Smooth muscle cell of the brain vasculature (primary cell): ENCODE data around the gene TWSG1.
"Not testable (repeated sequence)": the region's sequence is repeated elsewhere in the genome, so short reads cannot be mapped to it uniquely, and the experiment has no call there.

Experiments
- DNase-seq: peaks from one replicate; pipeline ENCODE4 v3.0.0-alpha.2; 2012; ENCODE audit warnings: low read depth, low spot score

Gene TWSG1

GRCh38 chr18:9334973-9335696, 562 bp downstream of the TWSG1 start:
- no peak for DNase-seq

- no peak for DNase-seq
Observed at GRCh38 chr18:9335697-9336045, 1.1 kb downstream of the TWSG1 start.

DNA sequence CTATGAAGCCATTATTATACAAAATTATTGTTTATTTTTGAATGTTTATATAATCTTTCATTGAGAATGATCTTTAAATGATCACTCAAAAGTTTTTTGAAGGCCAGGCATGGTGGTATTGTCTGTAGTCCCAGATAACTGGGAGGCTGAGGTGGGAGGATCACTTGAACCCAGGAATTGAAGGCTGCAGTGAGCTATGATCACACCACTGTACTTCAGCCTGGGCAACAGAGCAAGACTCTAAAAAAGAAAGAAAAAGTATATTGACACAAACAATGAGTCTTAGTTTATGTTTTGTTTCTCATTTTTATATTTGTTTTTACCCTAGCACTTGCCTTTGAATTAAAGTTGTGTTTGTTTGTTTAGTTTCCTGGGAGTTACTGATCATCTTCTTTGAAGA, 2.3 kb downstream of the TWSG1 start:
- DNase-seq = no peak

GRCh38 chr18:9337873-9338272, 3.3 kb downstream of the TWSG1 start:
- no peak for DNase-seq

- no peak for DNase-seq
Observed at GRCh38 chr18:9340472-9340871, 5.9 kb downstream of the TWSG1 start.

- DNase-seq = no peak
Observed at GRCh38 chr18:9343577-9343976, 9.0 kb downstream of the TWSG1 start.

DNA sequence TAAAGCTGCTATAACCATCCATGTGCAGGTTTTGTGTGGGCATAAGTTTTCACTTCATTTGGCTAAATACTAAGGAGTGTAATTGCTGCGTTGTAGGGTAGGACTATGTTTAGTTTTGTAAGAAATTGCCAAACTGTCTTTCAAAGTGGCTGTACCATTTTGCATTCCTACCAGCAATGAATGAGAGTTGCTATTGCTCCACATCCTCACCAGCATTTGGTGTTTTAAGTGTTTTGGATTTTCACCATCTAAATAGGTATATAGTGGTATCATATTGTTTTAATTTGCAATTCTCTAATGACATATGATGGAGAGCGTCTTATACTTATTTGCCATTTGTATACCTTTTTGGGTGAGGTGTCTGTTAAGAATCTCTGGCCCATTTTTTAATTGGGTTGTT, 12.2 kb downstream of the TWSG1 start:
- no peak for DNase-seq

DNA sequence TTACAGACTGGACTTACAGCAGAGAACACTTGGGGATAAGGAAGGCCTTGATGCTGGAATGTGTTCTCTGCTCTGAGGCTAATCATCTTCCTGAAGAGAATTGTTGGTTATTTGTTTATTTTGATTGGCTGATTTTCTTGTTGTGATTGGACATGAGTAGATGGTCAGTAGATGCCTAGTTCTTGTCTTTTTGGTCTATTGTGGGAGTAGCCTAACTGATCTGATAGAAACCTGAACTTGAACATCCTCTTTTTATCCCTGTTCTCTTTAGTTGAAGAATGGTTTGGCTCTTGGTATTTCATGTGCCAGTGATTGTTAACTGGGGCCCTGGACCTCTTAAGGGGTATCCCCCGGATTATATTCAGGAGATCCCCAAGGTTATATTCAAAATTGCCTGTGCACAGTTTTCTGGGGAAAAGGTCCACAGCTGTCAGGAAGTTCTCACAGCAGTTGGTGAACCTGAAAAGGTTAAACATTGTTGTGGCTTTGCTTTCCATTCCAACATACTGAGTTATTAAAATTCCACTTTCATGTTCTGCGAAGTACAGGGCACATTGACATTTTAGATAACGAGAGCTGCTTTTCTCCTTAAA, 13.6 kb downstream of the TWSG1 start:
- no peak for DNase-seq

DNA sequence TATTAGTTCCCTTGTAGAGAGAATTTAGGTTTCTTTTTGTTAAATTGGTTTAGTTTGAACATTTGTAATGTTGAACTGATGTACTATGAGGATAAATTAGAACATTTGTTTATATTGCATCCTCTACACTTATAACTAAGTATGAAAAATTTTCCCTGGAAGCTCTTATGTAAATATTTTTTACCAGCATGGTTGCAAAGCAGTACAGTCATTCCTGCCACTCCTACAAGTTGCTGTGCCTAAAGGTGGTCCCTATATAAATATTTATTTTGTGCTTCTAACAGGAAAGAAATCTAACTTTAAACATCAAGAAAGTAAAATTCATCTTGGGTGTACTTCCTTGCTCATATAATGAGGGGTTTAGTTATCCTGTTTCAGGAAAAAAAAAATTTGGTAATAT, 14.2 kb downstream of the TWSG1 start:
- DNase-seq = no peak

- no peak for DNase-seq
Observed at GRCh38 chr18:9353596-9353995, 19.0 kb downstream of the TWSG1 start.

- DNase-seq = no peak
Observed at GRCh38 chr18:9354256-9354655, 19.7 kb downstream of the TWSG1 start.

DNA sequence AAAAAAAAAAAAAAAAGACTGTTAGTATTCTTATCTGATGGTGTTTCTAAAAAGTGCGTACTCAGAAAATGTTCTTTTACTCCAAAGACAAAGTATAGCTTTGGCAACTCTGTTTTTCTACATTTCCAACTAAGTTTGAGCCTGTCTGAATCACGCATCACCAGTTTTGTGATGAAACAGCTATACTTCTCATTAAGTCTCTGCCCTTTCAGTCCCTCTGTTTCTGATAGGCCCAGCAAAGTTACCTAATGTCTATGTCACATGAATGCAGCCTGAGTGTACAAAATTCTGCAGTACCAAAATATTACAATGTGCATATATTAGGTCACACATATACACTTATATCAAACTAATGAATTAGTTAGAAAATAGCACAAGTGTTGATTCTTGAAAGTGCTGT, 22.4 kb downstream of the TWSG1 start:
- DNase-seq = no peak

GRCh38 chr18:9359796-9360195, 25.2 kb downstream of the TWSG1 start:
- no peak for DNase-seq

GRCh38 chr18:9361191-9361590, 26.6 kb downstream of the TWSG1 start:
- DNase-seq = no peak

GRCh38 chr18:9362869-9363268, 28.3 kb downstream of the TWSG1 start:
- no peak for DNase-seq

DNA sequence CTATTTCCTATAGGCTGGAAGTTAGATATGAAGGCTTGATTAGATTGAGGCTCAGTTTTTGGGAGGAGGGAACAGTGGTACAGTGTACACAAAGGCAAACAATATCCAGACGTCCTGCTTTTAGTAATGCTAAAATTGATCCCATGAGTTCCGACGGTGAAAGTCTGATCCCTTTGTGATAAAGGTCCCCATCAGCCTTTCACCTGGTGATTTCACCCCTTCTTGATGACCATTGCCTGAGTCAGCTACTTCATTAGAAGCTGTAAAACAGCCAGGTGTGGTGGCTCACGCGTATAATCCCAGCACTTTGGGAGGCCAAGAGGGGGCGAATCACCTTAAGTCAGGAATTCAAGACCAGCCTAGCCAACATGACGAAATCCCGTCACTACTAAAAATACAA, 29.7 kb downstream of the TWSG1 start:
- no peak for DNase-seq

DNA sequence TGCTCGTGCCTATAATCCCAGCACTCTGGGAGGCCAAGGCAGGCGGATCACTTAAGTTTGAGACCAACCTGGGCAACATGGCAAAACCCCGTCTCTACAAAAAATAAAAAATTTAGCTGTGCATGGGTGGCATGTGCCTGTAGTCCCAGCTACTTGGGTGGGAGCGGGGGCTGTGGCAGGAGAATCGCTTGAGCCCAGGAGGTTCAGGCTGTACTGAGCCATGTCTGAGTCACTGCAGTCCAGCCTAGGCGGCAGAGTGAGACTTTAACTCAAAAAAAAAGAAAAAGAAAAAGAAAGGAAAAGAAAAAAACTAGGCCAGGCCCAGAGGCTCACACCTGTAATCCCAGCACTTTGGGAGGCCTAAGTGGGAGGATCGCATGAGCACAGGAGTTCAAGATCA, 30.8 kb downstream of the TWSG1 start:
- no peak for DNase-seq

- no peak for DNase-seq
Observed at GRCh38 chr18:9366126-9366714, 31.6 kb downstream of the TWSG1 start.

GRCh38 chr18:9373254-9373653, 38.7 kb downstream of the TWSG1 start:
- not testable (repeated sequence) for DNase-seq

DNA sequence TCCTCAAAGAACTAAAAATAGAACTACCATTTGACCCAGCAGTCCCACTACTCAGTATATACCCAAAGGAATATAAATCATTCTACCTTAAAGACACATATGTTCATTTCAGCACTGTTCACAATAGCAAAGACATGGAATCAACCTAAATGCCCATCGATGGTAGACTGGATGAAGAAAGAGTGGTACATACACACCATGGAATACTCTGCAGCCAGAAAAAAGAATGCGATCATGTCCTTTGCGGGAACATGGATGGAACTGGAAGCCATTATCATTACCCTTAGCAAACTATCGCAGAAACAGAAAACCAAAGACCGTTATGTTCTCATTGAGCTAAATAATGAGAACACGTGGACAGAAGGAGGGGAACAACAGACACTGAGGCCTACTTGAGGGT, 44.5 kb downstream of the TWSG1 start:
- no peak for DNase-seq

GRCh38 chr18:9380101-9380500, 45.5 kb downstream of the TWSG1 start:
- DNase-seq = no peak

DNA sequence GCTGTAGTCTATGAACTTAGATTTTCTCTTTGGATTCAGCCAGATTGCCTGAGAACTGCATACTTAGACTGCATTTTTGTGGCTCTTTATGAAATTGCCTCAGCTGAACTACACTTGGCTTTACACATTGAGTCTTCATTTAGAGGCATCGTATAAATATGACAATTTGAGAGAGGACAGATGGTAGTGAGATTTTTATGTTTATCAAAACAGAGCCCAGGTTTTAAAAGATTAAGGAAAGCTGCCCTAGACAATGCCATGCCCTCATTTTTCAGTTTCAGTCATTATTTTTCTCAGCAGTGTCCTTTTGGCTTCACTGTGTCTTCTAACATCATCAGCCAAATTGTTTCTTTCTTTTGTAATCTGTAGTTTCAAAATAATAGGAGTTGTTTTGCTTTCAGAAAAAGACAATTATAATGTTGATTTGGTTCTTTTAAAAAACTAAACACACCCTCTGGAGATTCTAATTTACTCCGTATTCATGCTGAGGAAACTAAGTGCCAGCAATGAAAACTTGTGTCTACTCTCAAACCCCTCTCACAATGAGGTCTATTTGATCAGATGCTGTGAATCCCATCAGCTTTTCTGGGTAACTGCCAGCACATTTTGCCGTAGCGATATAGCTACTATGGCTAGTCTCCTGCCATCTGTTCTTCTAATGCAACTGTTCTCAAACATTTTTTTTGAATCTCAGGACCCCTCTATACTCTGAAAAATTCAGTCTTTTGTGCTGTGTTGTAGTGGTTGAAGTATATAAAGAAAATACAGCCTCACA, 46.2 kb downstream of the TWSG1 start:
- no peak for DNase-seq

- no peak for DNase-seq
Observed at GRCh38 chr18:9386879-9387278, 52.3 kb downstream of the TWSG1 start.
